Measurements from ENCODE around the gene FXYD6. TPM values are rescaled to one million over a fixed set of nuclear protein-coding genes. Genes with fewer than 3 reads are reported as not detected.

The FXYD6 gene
- polyA plus RNA-seq, 2 of the 4 experiments (the other 2 are of a cell fraction) = 0.26 to 0.49 TPM

GRCh38 chr11:117792241-117792640, 84.2 kb downstream of the FXYD6 start:
- ChIA-PET CTCF (interaction anchor here (1.0 to 2.3 kb wide), 6 partner anchors 14 to 366 kb away, joined by 3 to 8 read pairs (median 4); no protein-coding TSS in a partner anchor), POLR2A (no interaction called here)
- DNase-seq (ENCODE audit: low read depth in 1 of 2, low spot score in 1 of 2) (no peak), ATAC-seq (no peak), FAIRE-seq (no peak)
- no peaks in the 10 kb centered on the region for H3K9me3 ChIP-seq
- no peak for TF ChIP-seq HEYL (CRISPR knock-in tag; IDR thresholded peaks at IDR 0.05)
- no peak for TF ChIP-seq MAFK (IDR thresholded peaks at IDR 0.05; ENCODE audit: partially characterized antibody)
- no peak for TF ChIP-seq USF2 (IDR thresholded peaks at IDR 0.05)
- no peak for TF ChIP-seq CHD2 (IDR thresholded peaks at IDR 0.05; ENCODE audit: low read length, partially characterized antibody)
- TF ChIP-seq FOXS1 (CRISPR knock-in tag; IDR thresholded peaks at IDR 0.05) = no peak
- TF ChIP-seq ESRRA (IDR thresholded peaks at IDR 0.05; ENCODE audit: borderline replicate concordance, low read length) = no peak
- TF ChIP-seq E2F6 (IDR thresholded peaks at IDR 0.05; ENCODE audit: borderline replicate concordance, low read depth) = no peak
- no peak overlapping the region for H3K4me2 ChIP-seq
- H3K4me1 ChIP-seq = peaks cover 3% of the 10 kb centered on the region
- H3K4me3 ChIP-seq = no peak overlapping the region
- H3K27ac ChIP-seq = no peak overlapping the region
- 45% methylated on average over 4 of the region's 5 CpGs for WGBS (ENCODE audit: missing lambda C conversion rate)

GRCh38 chr11:117790279-117790678, 86.2 kb downstream of the FXYD6 start:
- DNase-seq (ENCODE audit: low read depth in 1 of 2, low spot score in 1 of 2) (no peak), FAIRE-seq (no peak), ATAC-seq (no peak)
- POLR2A ChIA-PET = no interaction called here
- TF ChIP-seq JUN (IDR thresholded peaks at IDR 0.05) = no peak
- Histone ChIP-seq H3K4me1 (peaks cover 18% of the 10 kb centered on the region), H3K9me3 (no peaks in the 10 kb centered on the region), H3K27ac (no peak overlapping the region), H3K4me3 (no peak overlapping the region), H3K4me2 (no peak overlapping the region)
- CTCF ChIA-PET = interaction anchor here (1.3 to 1.8 kb wide), 3 partner anchors 10 to 364 kb away, joined by 4 read pairs; no protein-coding TSS in a partner anchor
- WGBS (ENCODE audit: missing lambda C conversion rate) = 34% methylated on average over 3 of the region's 3 CpGs

- TF ChIP-seq RAD21 (conservative IDR thresholded peaks at IDR 0.05 in 1 of 2, IDR thresholded peaks at IDR 0.05 in 1 of 2) (no peak), CEBPB (IDR thresholded peaks at IDR 0.05) (no peak), MAFK (IDR thresholded peaks at IDR 0.05; ENCODE audit: partially characterized antibody) (no peak), TFCP2L1 (CRISPR knock-in tag; IDR thresholded peaks at IDR 0.05) (no peak), NFE2L2 (conservative IDR thresholded peaks at IDR 0.05; ENCODE audit: low read length) (no peak), ELK1 (IDR thresholded peaks at IDR 0.05; ENCODE audit: low read depth, low read length) (no peak), ZFP36 (IDR thresholded peaks at IDR 0.05; ENCODE audit: borderline replicate concordance, partially characterized antibody) (no peak), NR3C1 (IDR thresholded peaks at IDR 0.05) (no peak), SMC3 (IDR thresholded peaks at IDR 0.05) (no peak), USF2 (IDR thresholded peaks at IDR 0.05) (no peak), ATOH8 (CRISPR knock-in tag; IDR thresholded peaks at IDR 0.05; ENCODE audit: low read depth) (no peak), RNF2 (IDR thresholded peaks at IDR 0.05; ENCODE audit: borderline replicate concordance, low read depth) (no peak), ESRRA (IDR thresholded peaks at IDR 0.05; ENCODE audit: borderline replicate concordance, low read length) (no peak), KDM1A (IDR thresholded peaks at IDR 0.05; ENCODE audit: low read depth) (no peak), E2F6 (IDR thresholded peaks at IDR 0.05; ENCODE audit: borderline replicate concordance, low read depth) (no peak), FOXS1 (CRISPR knock-in tag; IDR thresholded peaks at IDR 0.05) (no peak), MYC (IDR thresholded peaks at IDR 0.05; ENCODE audit: borderline replicate concordance, low read length) (no peak)
- H3K4me1 ChIP-seq = peaks cover 18% of the 10 kb centered on the region
- FAIRE-seq = no peak
- H3K9me3 ChIP-seq = no peaks in the 10 kb centered on the region
- H3K4me2 ChIP-seq = no peak overlapping the region
- ATAC-seq = no peak
- CTCF ChIA-PET = interaction anchor here (1.3 to 1.7 kb wide), 3 partner anchors 157 to 362 kb away, joined by 4 read pairs; no protein-coding TSS in a partner anchor
- DNase-seq (ENCODE audit: low read depth in 1 of 2, low spot score in 1 of 2) = no peak
- H3K27ac ChIP-seq = no peak overlapping the region
- POLR2A ChIA-PET = no interaction called here
- H3K4me3 ChIP-seq = no peak overlapping the region
- WGBS (ENCODE audit: missing lambda C conversion rate) = 86% methylated on average over 4 of the region's 4 CpGs
These were observed 87.2 kb downstream of the FXYD6 start for GRCh38 chr11:117789241-117789640.
